NCI-H1092 (cell line): Measurements from ENCODE around the gene CSNK1G1.

Source experiments
- DNase-seq: peaks from one replicate; lab custom pipeline; 2025; lab: John Stamatoyannopoulos, UW

The CSNK1G1 gene

GRCh38 chr15:64191971-64192830 is 163.8 kb downstream of the CSNK1G1 start:
- no peak for DNase-seq

- DNase-seq = no peak
Measured at GRCh38 chr15:64187396-64188191, 168.4 kb downstream of the CSNK1G1 start.

- DNase-seq = no peak
Measured at GRCh38 chr15:64185146-64185911, 170.6 kb downstream of the CSNK1G1 start.

- no peak for DNase-seq
Measured at GRCh38 chr15:64182859-64183370, 173.1 kb downstream of the CSNK1G1 start.

- peak; percentile 18 for DNase-seq
Measured at GRCh38 chr15:64180235-64180824, 175.6 kb downstream of the CSNK1G1 start.

GRCh38 chr15:64166102-64166890 is 189.7 kb downstream of the CSNK1G1 start:
- DNase-seq = no peak

- DNase-seq = no peak
Measured at GRCh38 chr15:64164436-64164835, 191.5 kb downstream of the CSNK1G1 start.

GRCh38 chr15:64163659-64164362 is 192.2 kb downstream of the CSNK1G1 start:
- DNase-seq = no peak

- DNase-seq = peak; percentile 94
Measured at GRCh38 chr15:64162869-64163658, 192.9 kb downstream of the CSNK1G1 start, which contains the start of gene PPIB. TSS of gene PPIB (minus strand) at chr15:64163022. CDS start at chr15:64162986, 36 bp downstream.

- DNase-seq = no peak
Measured at GRCh38 chr15:64162478-64162868, 193.5 kb downstream of the CSNK1G1 start.

GRCh38 chr15:64161688-64162477 is 194.1 kb downstream of the CSNK1G1 start:
- DNase-seq = no peak

- DNase-seq = no peak
Measured at GRCh38 chr15:64158363-64159134, 197.4 kb downstream of the CSNK1G1 start.

- DNase-seq = no peak
Measured at GRCh38 chr15:64157599-64158125, 198.3 kb downstream of the CSNK1G1 start.

GRCh38 chr15:64156652-64157331 is 199.2 kb downstream of the CSNK1G1 start:
- no peak for DNase-seq

- no peak for DNase-seq
Measured at GRCh38 chr15:64155802-64156651, 199.9 kb downstream of the CSNK1G1 start.
